Measurements from ENCODE around the gene MRPL40.

MRPL40 gene

GRCh38 chr22:19455033-19455432, 22.7 kb downstream of the MRPL40 start:
- Mint-ChIP-seq H3K4me1 (no peaks in the 10 kb centered on the region), H3K4me3 (no peak overlapping the region), H3K36me3 (peaks cover 56% of the 10 kb centered on the region), H3K27ac (no peak overlapping the region), H3K9me3 (no peaks in the 10 kb centered on the region), H3K27me3 (no peaks in the 10 kb centered on the region)
- CTCF ChIA-PET: no interaction called here
- DNase-seq: no peak

DNA sequence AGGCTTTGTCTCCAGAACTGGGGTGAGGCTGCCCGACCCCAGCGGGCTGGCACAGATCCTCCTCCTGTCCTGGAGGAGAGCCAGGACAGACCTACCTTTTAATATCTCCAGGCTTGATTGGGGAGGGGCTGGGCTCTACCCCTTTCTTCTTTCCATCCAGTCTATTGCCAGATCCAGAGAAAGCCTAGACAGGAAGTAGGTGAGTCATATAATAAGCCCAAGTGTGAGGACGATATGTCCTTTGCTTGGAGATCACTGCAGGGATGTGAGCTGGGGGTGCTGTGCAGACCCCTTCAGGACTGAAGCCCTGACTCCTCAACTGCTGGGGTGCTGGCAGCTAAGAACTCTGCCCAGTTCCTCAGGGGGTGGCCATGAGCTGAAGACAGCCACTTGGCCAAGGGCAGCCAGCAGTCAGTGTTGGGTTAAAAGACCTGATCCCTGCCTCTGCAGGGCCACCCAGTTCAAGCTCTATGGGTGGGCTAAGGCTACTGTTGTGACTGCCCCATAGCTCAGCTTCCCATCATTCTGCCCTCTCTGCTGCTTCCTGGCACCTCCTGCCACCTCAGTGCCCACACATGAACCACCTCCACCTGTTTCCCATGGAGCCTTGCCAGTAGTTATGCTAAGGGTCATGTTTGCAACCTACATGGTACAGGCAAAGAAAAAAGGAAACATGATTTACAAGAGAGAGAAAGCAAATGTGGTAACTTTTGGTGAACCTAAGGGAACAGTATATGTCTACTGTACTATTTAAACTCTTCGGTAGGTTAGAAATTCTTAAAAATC, 23.4 kb downstream of the MRPL40 start:
- no peak for DNase-seq
- Mint-ChIP-seq H3K4me1 (no peaks in the 10 kb centered on the region), H3K4me3 (no peak overlapping the region), H3K36me3 (peaks cover 54% of the 10 kb centered on the region), H3K27me3 (no peaks in the 10 kb centered on the region), H3K27ac (no peak overlapping the region), H3K9me3 (no peaks in the 10 kb centered on the region)
- CTCF ChIA-PET: no interaction called here

DNA sequence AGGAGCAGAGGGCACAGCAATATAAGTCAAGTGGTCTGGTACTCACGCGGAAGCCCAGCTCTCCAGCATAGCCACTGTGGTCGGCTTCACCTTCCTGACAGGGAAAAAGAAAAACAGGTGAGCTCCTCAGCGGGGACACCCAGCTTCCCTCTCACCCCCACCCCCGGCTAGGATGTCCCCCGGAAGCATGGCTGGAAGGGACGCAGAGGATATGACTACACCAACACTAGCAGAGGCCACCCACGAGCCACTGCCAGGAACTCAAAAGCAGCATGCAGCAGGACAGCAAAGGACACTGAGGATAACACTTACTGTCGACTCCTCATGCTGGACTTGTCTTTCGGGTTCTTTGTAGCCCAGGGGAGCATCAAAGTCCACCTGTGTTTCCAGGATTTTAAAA, 24.2 kb downstream of the MRPL40 start:
- Mint-ChIP-seq H3K27me3 (no peaks in the 10 kb centered on the region), H3K27ac (no peak overlapping the region), H3K4me1 (no peaks in the 10 kb centered on the region), H3K36me3 (peaks cover 55% of the 10 kb centered on the region), H3K4me3 (no peak overlapping the region), H3K9me3 (no peaks in the 10 kb centered on the region)
- CTCF ChIA-PET: no interaction called here
- no peak for DNase-seq

GRCh38 chr22:19457828-19458428, 25.6 kb downstream of the MRPL40 start:
- H3K4me3 Mint-ChIP-seq: no peak overlapping the region
- peaks cover 47% of the 10 kb centered on the region for H3K36me3 Mint-ChIP-seq
- H3K27ac Mint-ChIP-seq: no peak overlapping the region
- no peaks in the 10 kb centered on the region for H3K4me1 Mint-ChIP-seq
- no peaks in the 10 kb centered on the region for H3K27me3 Mint-ChIP-seq
- no peak for DNase-seq
- CTCF ChIA-PET: no interaction called here
- no peaks in the 10 kb centered on the region for H3K9me3 Mint-ChIP-seq

- Mint-ChIP-seq H3K4me1 (peaks cover 8% of the 10 kb centered on the region), H3K27ac (no peak overlapping the region), H3K27me3 (no peaks in the 10 kb centered on the region), H3K9me3 (no peaks in the 10 kb centered on the region), H3K36me3 (peaks cover 36% of the 10 kb centered on the region), H3K4me3 (no peak overlapping the region)
- DNase-seq: no peak
- CTCF ChIA-PET: no interaction called here
These were observed 27.7 kb downstream of the MRPL40 start for GRCh38 chr22:19460036-19460435.

DNA sequence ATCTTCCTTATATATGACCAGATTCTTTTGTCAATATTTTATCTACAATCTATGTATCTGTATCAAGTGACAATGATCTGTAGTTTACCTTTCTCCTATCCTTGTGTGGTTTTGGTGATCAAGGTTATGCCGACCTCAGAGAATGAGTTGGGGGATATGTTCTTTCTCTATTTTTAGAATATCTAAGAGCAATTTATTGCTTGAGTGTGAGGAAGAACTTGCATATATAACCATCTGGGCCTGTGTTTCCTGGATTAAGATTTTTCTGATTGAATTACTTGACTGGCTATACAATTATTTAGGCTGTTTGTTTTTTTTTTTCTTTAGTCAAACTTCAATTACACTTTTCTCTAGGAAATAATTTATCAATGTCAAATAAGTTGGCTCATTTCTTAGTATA, 29.2 kb downstream of the MRPL40 start:
- H3K9me3 Mint-ChIP-seq: no peaks in the 10 kb centered on the region
- no peak overlapping the region for H3K4me3 Mint-ChIP-seq
- DNase-seq: no peak
- no peak overlapping the region for H3K27ac Mint-ChIP-seq
- no peaks in the 10 kb centered on the region for H3K27me3 Mint-ChIP-seq
- peaks cover 32% of the 10 kb centered on the region for H3K36me3 Mint-ChIP-seq
- peaks cover 14% of the 10 kb centered on the region for H3K4me1 Mint-ChIP-seq
- CTCF ChIA-PET: no interaction called here

GRCh38 chr22:19463008-19463407, 30.7 kb downstream of the MRPL40 start:
- H3K36me3 Mint-ChIP-seq: peaks cover 39% of the 10 kb centered on the region
- no peaks in the 10 kb centered on the region for H3K27me3 Mint-ChIP-seq
- no peak overlapping the region for H3K4me3 Mint-ChIP-seq
- CTCF ChIA-PET: interaction anchor here (0.9 kb wide), 1 partner anchor 14 kb away, joined by 4 read pairs; no protein-coding TSS in a partner anchor
- no peaks in the 10 kb centered on the region for H3K9me3 Mint-ChIP-seq
- DNase-seq: no peak
- H3K4me1 Mint-ChIP-seq: peaks cover 14% of the 10 kb centered on the region
- no peak overlapping the region for H3K27ac Mint-ChIP-seq

DNA sequence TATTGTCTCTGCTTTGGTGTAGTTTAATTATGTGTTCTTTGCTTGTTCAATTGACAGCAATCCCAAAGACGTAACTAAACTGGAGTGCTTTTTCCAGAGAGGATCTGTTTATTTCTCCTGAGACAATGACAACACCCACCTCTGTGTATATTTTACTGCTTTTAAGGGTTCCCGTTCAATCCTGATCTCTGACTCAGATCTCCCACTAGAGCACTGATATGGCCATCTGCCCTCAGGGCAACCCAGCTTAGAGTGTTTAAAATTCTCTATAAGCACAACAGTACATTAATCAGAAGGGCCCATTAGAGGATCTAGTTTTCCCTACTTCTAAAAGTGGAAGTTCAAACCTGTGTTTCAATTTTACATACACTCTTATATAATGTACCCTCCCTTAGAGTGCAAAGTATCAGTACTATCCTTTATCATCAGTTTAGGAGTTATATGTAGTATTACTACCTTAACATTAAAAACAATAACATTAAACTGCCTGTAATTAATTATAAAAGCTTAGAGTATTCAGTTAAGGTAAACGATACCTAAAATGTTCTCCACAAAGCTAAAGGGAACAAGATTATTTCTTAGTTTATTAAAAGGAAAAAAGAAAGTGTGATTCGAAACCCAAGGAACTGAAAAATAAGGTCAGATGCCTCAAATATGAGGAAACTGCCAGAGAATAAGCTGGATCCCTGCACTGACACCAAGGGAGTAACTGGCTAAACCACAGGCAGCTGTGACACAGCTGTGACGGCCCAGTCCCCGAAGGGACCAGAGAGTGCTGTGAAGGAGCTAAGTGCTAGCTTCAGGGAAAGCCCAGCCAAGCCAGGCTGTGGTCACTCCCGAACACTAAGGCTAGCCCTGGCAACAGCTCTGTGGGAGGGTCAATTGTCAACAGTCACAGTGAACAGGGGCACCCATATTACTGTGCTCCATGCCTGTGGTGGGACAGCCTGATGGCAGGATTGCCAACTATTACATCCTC, 31.4 kb downstream of the MRPL40 start:
- no peaks in the 10 kb centered on the region for H3K27me3 Mint-ChIP-seq
- peak overlapping the region; percentile 67 for H3K27ac Mint-ChIP-seq
- CTCF ChIA-PET: interaction anchor here (0.9 to 2.2 kb wide), 2 partner anchors 14 kb away, joined by 4 to 8 read pairs; partner anchors contain the start of gene UFD1
- no peak for DNase-seq
- H3K9me3 Mint-ChIP-seq: no peaks in the 10 kb centered on the region
- H3K4me1 Mint-ChIP-seq: peaks cover 14% of the 10 kb centered on the region
- peaks cover 46% of the 10 kb centered on the region for H3K36me3 Mint-ChIP-seq
- no peak overlapping the region for H3K4me3 Mint-ChIP-seq

DNA sequence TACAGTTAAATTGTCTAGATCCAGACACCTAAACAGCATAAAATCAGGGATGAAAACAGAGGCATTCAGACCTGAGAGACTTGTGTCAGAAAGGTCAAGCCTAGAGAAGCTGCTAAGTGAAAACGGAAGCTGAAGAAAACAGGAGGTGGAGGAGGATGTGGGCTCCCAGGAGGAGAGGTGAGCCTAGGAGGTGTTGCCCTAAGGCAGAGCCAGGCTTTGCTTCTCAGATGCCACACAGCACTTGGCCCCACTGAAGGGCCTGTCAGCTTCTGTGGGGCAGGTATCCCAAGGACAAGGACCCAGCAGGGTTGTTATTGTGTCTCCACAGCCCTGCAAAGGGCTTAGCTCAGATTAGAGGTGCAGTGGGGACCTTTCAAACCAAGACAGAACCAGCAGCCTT, 32.2 kb downstream of the MRPL40 start:
- H3K9me3 Mint-ChIP-seq: no peaks in the 10 kb centered on the region
- CTCF ChIA-PET: interaction anchor here (2.2 kb wide), 1 partner anchor 14 kb away, joined by 8 read pairs; the partner anchor contains the start of gene UFD1
- H3K4me1 Mint-ChIP-seq: peaks cover 14% of the 10 kb centered on the region
- no peak overlapping the region for H3K4me3 Mint-ChIP-seq
- H3K27me3 Mint-ChIP-seq: no peaks in the 10 kb centered on the region
- no peak for DNase-seq
- peaks cover 52% of the 10 kb centered on the region for H3K36me3 Mint-ChIP-seq
- H3K27ac Mint-ChIP-seq: peak overlapping the region; percentile 67

GRCh38 chr22:19464975-19465374, 32.6 kb downstream of the MRPL40 start:
- H3K27me3 Mint-ChIP-seq: no peaks in the 10 kb centered on the region
- DNase-seq: no peak
- H3K36me3 Mint-ChIP-seq: peaks cover 55% of the 10 kb centered on the region
- peak overlapping the region; percentile 67 for H3K27ac Mint-ChIP-seq
- peaks cover 14% of the 10 kb centered on the region for H3K4me1 Mint-ChIP-seq
- no peaks in the 10 kb centered on the region for H3K9me3 Mint-ChIP-seq
- CTCF ChIA-PET: interaction anchor here (2.2 kb wide), 1 partner anchor 13 kb away, joined by 8 read pairs; the partner anchor contains the start of gene UFD1
- H3K4me3 Mint-ChIP-seq: no peak overlapping the region

DNA sequence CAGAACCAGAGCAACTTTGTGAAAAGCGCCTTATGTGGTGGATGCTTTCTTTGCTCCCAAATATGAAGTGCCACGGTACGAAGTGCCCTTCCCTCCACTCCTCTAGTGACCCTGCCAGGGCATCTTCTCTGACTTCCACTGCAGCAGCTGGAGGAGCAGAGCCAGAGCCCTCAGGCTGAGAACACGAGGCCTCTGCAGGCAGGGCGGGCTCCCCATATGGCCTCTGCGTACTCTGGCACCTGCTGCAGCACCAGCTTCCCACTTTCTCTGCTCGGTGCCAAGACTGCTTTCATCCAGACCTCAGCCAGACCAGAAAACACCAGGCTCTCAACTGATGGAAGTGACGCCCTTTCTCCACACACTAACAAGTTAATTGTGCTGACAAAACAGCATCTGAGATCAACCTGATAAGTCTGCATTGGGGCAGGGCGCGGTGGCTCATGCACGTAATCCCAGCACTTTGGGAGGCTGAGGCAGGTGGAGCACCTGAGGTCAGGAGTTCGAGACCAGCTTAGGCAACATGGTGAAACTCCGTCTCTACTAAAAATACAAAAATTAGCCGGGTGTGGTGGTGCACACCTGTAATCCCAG, 33.9 kb downstream of the MRPL40 start:
- Mint-ChIP-seq H3K4me3 (no peak overlapping the region), H3K4me1 (peaks cover 14% of the 10 kb centered on the region), H3K27me3 (no peaks in the 10 kb centered on the region), H3K36me3 (peaks cover 58% of the 10 kb centered on the region), H3K9me3 (no peaks in the 10 kb centered on the region), H3K27ac (no peak overlapping the region)
- no peak for DNase-seq
- CTCF ChIA-PET: no interaction called here

DNA sequence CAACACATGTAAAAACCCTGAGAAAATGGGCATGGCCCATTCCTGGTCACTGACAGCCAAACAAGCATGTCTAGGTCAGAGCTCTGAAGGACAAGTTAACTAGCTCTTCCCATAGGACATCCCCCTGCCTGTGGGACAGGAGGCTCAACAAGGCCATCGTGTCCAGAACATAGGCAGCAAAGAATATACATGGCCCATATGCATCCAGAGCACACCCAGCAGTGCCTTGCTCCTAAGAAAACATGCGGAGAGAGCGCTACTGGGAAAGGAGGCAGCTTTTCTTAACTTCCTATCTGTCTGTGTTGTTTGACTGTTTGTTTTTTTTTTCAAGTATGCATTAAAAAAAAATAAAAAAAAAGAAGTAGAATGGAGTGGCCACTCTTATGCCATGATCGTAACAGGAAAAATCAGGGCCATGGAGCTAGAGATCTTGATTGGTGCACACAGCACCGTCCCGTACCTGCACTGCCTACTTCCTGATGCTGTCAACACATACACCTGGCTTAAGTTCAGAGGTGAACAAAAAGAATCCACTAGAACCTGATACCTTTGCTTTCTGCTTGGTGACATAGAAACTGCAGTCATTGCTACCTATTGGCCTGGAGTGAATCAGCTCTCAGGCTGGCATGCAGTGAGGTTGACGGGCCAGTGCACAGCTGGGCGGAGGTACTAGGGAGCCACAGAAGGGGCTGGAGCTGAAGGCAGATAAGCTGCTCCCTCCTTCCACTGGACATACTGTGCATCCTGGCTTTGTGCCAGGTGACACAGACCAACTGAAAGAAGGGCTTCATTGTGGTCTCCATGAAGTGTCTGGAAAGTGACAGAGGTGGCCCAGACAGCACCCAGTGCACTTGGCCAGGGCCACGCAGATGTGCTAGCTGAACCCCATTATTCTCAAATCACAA, 34.8 kb downstream of the MRPL40 start:
- Mint-ChIP-seq H3K27ac (no peak overlapping the region), H3K36me3 (peaks cover 59% of the 10 kb centered on the region)
- CTCF ChIA-PET: no interaction called here

DNA sequence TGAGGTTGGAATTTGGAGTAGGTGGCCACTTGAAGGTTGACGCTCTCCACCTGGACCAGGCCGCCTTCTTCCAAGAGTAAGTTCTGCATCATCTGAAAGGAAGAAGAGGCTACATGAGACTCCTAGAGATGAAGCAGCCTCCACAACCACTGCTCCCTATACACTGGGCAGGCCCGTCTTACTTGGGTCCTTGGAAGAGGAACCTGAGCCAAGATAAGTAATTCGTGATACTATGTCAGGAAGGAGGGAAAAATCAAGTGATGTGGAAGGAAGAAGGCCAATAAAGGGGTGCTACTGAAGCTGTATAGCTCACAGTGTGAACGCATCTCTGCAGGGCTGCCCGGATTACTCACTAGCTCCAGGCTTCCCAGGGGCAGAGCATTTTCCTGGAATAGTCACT, 35.6 kb downstream of the MRPL40 start:
- H3K4me3 Mint-ChIP-seq: no peak overlapping the region
- no peaks in the 10 kb centered on the region for H3K9me3 Mint-ChIP-seq
- no peak overlapping the region for H3K27ac Mint-ChIP-seq
- CTCF ChIA-PET: no interaction called here
- no peaks in the 10 kb centered on the region for H3K27me3 Mint-ChIP-seq
- peaks cover 14% of the 10 kb centered on the region for H3K4me1 Mint-ChIP-seq
- DNase-seq: no peak
- H3K36me3 Mint-ChIP-seq: peaks cover 56% of the 10 kb centered on the region

More for the DNA sequence above, 34.8 kb downstream of the MRPL40 start:
- no peak overlapping the region for H3K4me3 Mint-ChIP-seq
- H3K9me3 Mint-ChIP-seq: no peaks in the 10 kb centered on the region
- DNase-seq: no peak
- no peaks in the 10 kb centered on the region for H3K27me3 Mint-ChIP-seq
- H3K4me1 Mint-ChIP-seq: peaks cover 14% of the 10 kb centered on the region
